ENCODE results near the gene MBLAC1.

The MBLAC1 gene

DNA sequence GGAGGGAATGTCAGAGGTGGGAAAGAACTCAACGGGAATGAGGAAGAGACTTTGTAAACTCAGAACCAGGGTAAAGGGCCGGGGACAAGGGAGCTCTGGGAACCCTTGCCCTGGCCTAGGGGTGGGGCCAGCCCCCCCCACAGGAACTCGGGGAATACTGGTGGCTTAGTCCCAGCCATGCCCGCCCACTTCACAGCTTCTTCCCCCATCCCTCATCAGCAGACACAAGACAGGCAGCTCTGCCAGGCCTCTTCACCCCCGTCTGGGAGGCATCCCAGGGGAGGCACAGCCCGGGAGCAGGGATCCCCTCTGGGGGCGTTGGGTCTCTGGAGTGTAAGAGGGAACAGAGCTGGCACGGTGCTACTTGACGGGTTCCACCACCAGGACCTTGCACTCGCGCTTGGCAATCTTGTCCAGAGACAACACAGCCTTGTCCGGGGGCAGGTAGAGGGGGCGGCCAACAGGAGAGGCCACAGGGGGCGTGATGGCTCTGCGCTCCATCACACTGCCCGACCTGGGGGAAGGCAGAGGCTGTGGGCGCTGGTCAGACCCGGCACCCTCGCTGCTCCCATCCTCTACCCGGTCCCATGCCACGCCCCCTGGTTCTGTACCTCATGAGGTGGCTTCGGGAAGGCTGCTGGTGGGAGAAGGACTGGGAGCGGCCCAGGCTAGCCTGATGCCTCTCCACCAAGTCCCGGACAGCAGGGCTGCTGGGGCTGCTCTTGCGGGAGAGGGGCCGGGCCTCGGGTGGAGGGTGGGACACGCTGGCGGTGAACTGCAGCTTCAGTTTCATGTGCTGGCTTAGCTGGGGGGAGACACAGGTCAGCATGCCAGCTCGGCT is 28.1 kb downstream of the MBLAC1 start:
- no peak for DNase-seq

DNA sequence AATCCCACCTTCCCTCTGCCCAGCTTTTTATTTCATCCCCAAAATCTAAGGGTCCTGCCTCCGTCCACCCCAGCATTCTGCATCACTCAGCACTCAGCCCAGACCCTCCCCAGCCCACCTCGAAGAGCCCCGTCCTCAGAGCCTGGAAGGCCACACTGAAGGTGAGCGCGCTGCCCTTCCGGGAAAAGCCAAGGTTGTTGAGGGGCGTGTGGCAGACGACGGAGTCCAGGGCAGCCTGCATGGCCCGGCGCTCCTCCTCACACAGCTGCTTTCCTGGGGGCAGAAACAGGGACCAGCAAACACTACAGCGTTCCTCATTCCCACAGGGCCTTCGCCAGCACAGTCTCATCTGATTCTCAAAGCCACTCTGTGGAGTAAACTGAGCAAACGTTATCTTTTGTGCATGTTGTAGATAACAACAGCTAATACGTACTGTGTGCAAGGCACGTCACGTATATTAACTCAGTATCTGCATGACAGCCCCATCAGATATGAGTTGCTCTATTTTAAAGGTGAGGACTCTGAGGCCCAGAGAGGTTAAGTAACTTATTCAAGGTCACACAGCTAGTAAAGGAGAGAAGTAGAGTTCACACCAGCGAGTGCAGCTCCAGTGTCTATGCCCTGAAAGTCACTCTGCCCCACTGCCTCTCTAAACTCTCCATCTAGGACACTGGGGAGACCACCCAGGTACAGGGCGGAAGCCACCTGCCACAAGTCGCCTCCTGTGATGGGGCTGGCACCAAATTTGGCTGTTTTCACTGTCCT is 29.0 kb downstream of the MBLAC1 start:
- DNase-seq, result no peak

DNA sequence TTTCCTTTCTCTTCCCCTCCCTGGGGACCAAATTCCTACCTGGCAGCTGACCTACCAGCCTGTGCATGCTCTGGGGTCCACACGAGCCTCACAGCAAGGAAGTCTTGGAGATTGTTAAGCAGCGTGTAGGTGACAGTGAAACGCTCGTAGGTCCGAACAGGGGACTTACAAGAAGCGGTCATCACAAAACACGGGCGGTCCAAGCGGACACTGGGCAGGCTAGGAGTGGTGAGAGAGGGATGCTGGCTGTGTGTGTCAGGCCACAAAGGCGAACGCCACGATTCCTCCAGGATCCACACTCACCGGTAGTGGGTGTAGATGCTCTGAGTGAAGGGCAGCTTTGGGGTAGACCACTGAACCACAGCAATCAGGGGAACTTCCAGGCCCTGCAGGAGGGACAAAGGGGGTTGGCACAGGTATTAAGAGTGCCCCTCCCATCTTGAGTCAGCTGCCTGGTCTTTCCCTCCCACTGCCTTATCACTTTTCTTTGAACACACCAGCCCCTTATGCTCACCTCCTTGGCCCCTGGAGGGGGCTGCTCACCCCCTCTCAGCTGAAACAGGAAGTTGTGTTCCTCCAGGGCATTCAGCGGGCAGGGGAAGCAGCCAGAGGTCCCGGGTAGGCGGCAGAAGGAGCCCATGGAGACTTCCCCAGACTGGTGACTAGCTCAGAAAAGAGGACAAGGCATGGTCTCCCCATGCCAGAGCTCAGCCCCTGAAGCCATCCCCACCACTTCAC is 29.7 kb downstream of the MBLAC1 start:
- no peak for DNase-seq

DNA sequence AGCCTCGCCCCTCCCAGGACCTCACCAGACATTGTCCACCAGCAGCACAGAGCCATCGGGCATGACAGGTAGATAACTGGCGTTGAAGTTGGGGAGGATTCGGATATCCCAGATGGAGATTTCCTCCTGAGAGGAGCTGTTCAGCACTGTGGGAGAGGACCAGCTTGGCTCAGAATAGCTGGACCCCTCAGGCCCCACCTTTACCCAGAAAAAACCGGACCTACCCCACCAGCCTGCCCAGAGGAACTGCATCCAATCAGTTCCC is 30.2 kb downstream of the MBLAC1 start:
- no peak for DNase-seq

DNA sequence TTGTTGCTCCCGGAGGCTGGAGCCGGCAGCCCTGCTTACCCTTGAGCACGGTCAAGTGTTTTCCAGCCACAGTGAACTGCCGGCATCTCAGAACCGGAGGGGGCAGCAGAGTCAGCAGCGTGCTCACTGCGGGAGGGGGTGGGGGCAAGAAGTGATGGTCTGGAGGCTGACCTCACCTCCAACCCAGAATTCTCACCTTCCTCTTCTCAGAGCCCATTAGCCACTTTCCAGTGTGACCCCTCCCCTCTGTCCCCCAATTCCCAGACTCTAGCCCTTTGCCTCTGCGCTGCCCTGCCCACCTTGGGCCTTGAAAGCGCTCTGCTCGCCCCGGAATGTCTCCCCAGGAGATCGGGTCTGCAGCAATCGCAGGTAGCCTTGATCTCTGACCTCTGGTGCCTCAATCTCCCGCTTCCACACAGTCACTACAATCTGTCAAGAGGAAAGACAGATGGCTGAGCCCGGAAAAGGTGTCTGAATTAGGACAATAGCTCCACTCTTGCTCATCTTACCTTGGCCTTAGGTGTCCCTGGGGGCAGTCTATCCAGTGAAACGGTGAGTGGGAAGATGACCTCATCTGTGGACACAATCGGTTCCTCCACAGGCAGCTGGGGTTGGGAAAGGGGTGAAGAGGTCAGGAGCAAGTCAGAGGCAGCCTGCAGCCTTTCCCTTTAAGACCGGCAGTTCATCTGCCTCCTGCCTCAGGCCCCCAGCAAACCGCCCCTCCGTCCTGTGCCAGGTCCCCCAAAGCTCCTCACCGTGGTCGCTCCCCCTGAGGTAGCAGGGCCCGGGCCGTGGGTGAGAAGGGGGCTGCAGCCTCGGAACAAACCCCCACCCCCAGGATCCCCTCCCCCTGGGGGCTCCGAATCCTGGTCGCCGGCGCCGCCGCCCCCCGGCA is 30.8 kb downstream of the MBLAC1 start:
- peak; percentile 21 for DNase-seq

DNA sequence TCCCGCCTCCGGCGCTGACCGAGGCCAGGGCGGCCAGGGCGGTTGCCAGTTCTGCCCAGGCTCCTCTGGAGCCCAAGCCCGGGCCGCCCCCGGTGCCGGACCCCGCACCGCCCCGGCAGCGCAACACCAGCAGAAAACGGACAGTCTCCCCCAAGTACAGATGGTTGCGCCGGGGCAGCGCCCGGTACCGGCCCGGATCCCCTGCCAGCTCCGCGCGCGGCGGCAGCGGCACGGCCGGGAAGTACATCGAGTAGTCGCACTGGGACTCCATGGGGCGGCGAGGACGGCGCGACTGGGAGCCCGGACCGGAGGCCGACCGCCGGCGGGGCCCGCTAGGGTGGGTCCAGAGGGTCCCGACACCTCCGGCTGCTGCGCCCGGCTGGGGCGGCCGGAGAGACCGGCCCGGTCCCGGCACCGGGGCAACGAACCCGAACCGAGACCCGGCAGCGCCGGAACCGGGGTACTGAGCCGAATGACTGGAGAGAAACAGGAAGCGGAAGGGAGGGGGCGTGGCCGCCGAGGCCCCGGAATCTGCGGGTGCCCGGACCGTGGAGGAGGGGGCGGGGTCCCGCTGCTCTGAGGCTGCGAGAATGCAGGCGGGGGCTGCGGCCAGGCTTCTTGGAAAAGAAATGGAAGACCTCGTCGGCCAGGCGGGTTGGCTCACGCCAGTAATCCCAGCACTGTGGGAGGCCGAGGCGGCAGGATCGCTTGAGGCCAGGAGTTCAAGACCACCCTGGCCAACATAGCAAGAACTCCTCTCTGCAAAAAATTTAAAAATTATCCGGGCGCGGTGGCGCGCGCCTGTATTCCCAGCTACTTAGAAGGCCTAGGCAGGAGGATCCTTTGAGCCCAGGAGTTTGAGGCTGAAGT is 31.7 kb downstream of the MBLAC1 start, which contains the start of gene TRAPPC14:
TSS of gene TRAPPC14 (minus strand) at position 495 of the 870 bp plus-strand sequence. CDS start at position 271, 224 bp downstream.
- DNase-seq, result peak; percentile 84

DNA sequence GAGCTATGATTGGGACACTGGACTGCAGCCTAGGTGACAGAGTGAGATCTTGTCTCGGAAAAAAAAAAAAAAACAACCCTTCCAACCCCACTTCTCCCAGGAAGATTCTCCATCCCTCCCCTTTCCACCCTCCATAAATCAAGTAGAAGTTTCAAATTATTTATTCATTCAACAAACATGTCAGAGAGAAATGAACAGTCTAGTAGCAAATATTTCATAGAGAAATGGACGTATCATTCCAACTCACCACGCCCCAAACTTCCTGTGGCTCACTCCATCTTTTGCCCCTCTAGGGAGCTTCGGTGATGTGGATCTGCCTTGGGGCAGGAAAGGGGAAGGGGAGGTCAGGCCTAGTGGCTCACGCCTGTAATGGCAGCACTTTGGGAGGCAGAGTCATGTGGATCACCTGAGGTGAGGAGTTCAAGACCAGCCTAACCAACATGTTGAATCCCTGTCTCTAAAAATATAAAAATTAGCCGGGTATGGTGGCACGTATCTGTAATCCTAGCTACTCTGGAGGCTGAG is 32.4 kb downstream of the MBLAC1 start:
- DNase-seq, result peak; percentile 37

DNA sequence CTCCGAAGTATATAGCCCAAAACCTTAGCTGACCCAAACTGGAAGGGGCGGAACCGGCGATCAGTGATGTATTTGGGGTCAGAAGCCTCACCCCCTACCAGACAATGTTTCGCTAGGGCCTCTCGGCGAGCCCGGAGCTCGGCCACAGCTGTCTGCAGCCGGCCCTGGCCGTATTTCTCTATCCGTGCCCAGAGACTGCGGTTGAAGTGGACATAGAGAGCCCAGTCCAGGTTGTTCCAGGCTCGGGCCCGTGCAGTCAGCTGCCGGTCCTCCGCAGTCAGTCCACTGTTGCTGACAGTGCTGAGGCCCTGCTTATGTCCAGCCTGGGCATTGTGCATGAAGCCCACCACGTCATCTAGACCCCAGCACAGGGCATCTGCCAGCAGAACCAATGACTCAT is 33.3 kb downstream of the MBLAC1 start:
- DNase-seq, result no peak

DNA sequence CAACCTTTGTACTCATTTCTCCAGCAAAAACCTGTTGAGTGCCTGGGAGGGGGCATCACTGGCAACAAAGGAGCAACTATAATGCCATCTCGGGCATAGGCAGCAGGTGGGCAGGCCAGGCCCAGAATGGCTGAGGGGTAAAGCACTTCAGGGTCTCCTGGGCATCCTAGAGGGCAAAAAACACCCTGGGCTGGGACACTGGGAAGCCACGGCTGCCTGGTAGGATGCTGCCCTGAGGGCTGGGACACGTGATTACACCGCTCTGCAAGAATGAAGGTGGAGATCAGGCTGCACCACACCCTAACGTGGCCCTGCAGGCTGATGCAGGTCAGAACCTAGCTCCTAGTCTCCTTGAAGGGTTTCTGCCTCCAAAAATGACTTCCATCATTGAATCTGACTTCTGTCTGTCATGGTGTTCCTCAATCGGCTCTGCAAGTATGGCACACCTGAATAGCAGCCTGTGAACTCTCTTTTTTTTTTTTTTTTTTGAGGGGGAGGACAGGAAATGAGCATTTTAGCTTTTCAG is 36.3 kb downstream of the MBLAC1 start:
- DNase-seq, result no peak

DNA sequence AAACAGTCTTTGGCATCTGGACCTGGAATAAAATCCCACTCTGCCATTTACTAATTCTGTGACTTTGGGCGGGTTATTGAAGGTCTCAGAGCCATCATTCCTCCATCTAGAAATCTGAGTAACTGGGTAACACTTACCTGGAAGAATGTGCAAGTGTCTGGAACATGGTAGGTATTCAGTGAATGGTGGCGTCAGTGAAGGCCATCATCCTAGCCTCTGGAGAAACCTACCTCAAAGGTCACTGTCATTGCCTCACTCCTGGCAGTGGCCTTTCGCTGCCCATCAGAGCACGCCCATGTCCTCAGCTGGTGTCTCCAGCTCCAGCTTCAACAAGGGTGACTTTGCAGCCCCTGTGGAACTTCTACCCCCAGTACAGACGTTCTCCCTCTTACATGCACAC is 37.1 kb downstream of the MBLAC1 start:
- DNase-seq, result no peak

DNA sequence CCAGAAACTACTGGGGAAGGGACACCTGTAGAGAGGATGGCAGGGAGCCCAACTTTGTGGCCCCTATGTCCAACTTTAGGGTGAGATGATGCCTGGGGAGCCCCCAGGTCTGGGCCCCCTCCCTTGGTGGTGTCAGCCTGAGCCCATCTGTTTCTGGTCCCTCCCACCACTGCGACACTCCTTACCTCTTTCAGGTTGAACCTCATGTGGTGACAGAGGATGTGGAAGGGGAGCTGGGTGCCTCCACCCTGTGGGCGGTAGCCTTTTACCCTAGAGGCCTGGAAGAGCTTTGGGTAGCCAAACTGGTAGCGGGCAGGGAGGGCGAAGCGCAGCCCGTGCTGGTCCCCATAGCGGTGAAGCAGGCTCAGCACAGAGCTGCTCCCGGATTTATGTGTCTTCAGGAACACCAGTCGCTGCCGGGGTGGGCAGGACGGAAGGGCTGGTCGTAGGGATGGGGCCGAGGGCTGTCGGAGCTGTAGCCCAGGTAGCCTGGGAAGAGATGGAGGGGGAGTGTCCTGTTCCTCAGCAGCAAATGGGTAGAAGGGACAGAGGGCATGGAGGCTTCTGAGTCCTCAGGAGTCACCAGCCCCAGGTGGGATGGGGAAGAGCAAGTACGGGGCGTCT is 39.7 kb downstream of the MBLAC1 start:
- DNase-seq, result no peak

DNA sequence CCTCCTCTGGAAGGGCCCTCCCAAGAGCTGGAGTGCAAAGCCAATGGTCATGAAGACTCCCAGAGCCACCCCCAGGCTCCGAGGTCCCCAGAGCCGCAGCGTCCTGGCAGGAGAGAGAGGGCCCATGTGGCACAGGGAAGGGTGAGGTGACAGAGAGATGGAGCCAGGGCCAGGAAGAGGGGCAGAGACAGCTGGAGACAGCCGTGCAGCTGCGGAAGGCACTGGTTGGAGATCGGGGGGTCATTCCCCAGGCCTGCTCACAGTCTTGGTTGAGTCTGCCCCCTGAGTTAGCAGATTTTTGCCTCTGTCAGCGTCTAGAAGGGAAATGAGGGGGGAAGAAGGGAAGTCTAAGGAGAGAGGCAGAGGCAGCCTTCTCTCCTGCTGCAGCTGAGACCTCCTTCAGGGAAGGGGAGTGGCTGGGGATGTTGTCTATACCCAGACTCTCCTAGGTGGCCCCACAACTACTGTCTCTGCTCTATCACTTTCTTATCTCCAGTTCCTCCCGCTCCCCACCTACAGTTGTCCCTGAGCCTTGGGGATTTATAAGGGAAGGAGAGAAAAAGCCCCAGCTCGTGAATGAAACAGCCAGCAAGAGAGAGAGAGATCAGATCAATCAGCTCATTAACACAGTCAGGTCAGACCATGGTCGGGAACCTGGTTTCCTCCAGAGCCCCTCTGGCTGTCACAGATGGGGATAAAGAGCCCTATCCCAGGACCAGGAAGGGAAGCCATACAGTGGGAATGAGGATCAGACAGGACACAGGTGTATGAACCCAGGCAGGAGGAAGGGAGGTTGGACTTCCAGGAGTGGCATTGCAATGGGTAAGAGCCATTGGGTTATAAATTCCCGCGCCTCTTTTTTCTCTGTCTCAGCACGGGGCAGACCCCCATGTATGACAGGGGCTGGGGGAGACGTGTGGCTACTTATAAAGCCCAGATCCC is 40.5 kb downstream of the MBLAC1 start:
- DNase-seq, result no peak

DNA sequence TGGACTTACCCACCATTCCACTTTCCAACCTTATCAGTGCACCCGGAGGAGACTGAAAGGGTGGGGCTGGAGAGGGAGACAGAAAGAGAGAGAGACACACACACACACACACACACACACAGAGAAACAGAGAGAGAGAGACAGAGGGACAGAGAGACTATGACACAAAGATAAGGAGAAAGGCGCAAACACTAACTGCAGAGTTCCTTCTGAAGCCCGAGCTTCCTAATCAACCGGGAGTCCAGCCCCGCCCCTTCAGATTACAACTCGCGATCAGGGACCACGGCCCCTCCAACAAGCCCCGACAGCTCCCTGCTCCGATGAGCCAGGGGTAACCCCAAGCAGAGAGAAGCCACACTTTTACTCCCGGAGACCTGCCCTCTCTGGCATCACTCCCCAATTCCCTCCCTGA is 41.2 kb downstream of the MBLAC1 start:
- no peak for DNase-seq

DNA sequence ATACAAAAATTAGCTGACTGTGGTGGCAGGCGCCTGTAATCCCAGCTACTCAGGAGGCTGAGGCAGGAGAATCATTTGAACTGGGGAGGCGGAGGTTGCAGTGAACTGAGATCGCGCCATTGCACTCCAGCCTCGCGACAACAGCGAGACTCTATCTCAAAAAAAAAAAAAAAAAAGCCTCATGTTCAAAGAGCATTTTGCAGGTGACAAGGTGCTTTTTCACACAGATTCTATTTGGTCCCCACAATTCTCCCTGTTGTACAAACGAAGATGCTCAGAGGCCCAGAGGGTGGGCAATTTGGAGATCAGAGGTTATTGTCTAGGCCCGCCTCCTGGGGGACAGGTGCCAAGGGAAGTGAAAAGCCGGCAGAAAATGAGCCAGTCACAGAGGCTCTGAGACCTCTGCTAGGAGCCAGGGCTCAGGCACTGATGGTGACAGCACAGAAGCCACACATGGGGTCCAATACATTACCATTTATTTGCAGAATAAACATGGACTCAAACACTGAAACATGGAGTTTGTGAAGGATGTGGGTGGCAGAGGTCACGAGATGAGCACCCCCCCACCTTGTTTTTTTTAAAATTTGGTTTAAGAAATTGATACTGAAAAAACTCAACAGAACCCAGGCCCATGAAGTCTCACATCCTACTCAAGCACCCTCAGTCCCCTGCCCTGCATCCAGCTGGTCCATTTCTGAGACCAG is 42.5 kb downstream of the MBLAC1 start:
- DNase-seq, result no peak

DNA sequence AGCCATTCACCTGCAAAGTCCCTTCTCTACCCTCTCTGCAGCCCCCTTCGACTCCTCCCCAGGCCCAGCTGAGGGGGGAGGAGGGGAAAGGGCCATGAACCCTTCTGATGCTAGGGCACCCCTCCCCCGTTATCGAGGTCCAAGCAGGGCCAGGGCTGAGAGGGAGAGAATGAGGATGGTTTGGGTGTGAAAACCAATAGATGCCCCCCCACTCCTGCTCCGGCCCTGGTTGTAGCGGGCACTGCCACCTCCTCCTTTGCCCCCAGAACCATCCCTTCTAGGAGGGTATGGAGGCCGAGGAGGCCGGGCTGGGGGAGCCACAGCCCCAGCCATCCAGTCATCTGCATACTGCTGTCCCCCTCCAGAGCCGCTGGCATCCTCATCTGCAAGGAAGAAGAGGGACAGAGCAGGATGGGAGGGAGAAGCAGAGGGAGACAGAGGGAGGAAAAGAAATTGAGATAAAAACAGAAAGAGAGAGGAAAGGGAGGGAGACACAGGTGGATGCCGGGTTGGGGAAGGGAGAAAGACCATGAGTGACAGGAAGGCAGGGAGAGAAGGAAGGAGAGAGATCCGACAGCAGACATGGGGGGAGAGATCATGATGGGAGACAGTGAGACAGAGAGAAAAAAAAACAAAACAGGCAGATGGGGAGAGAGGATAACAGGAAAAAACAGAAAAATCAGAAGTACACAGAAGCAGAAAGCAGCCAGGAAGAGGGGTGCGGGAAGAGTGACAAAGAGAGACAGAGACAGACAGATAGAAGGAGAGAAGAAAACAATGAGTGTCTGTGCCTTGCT is 43.5 kb downstream of the MBLAC1 start:
- no peak for DNase-seq

DNA sequence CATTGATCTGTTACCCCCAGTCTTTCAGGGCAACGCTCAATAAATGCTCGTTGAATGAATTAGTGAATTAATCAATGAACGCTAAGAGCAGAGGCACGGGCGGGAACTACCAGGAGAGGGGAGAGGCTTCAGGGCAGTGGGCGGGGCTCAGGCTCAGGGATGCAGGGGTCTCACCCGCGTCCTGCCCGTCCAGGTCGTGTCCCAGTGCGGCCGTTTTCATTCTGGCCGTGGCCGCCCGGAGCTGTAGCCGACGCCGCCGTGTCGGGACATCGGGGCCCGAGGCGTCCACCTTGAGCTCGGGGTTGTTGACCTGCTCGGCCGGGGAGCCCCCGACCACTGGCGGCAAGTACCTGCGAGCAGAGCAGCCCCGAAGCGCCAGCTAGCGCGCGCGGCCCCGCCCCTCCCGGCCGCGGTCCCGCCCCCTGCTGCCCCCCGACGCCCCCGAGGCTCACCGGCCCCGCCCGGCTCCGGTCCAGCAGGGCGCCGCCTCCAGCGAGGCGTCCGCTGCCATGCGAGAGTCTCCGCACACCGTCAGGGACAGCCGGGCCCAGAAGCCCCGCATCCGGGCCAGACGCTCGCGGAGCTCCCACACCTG is 44.4 kb downstream of the MBLAC1 start:
- no peak for DNase-seq

DNA sequence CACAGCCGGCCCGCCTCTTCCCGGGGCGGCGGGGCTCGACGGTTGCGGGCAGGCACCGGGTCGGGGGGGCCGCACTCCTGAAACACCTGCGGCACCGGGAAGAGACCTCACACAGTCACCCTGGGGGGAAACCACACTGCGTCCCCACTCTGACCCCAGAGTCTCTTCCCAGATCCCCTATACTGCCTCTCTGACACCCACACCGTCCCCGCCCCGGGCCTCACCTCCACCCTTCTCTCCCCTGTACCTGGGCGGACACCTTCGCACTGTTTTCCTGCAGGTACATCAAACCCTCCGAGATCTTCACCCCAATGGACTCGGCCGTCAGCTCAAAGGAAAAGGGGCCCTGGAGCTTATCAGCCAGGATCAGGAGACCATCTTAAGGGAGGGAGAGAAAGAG is 45.1 kb downstream of the MBLAC1 start:
- no peak for DNase-seq
